ENCODE measurements around the gene SORCS2.

The SORCS2 gene

GRCh38 chr4:7391637-7392437 lies 199.5 kb downstream of the SORCS2 start:
- Histone ChIP-seq H3K9ac (ENCODE audit: low read length in 2 of 2) (no peak overlapping the region), H3K36me3 (ENCODE audit: control insufficient read depth in 2 of 2, insufficient read depth in 2 of 2, low read length in 2 of 2) (no peaks in the 10 kb centered on the region), H3K9me3 (ENCODE audit: control insufficient read depth in 2 of 2, low read length in 2 of 2) (no peaks in the 10 kb centered on the region), H3K4me3 (ENCODE audit: low read length in 2 of 2) (no peak overlapping the region), H3K27ac (ENCODE audit: low read length) (no peak overlapping the region), H3K27me3 (ENCODE audit: control insufficient read depth in 1 of 2, insufficient read depth in 2 of 2, low read length in 2 of 2) (peaks cover 0 to 3% of the 10 kb centered on the region in 2 donors), H3K4me1 (ENCODE audit: control insufficient read depth, insufficient read depth, low read length) (no peaks in the 10 kb centered on the region)

DNA sequence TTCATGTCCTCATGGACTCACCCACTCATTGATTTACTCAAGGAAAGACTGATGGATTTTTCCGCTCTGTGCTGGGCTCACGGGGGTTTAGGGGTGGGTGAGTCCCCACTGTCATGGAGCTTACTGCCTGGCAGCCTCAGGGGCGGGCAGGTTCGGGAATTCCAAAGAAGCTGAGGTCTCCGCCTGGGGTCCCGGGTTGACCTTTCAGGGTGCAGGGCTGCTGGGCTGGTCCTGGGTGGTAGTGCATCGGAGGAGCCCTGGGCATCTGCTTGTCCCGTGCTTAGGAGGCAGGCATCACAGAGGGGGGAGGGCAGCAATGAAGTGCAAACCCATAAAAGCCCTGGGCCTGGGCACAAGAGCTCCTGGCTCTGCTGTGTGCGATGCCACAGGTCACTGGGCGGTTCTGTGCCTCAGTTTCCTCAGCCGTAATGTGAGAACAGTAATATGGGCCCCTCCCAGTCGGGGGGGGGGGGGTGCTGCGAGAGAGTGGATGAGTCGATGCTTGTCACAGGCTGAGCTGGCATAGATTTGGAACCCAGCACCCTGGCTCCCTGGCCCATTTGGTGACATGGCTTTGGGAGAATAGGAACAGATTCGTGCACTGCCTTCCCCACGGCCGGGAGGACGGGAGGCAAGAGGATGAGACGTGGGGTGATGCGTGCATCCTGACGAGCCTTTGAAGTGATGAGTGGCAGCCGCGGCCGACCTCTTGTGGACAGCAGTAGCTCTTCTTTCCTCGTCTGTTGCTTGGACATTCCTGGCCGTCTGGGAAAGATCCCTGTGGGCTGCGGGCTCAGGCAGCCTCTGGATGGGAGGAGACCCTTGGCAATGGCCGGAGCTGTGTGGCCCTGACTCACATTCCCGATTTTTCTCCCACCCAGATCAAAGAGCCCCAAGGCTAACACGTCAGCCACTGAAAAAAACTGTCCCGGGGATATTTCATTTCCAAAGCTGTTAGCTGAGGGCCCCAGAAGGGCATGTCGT lies 200.4 kb downstream of the SORCS2 start:
- Histone ChIP-seq H3K9me3 (ENCODE audit: control insufficient read depth in 2 of 2, low read length in 2 of 2) (no peaks in the 10 kb centered on the region), H3K4me1 (ENCODE audit: control insufficient read depth, insufficient read depth, low read length) (peaks cover 8% of the 10 kb centered on the region), H3K36me3 (ENCODE audit: control insufficient read depth in 2 of 2, insufficient read depth in 2 of 2, low read length in 2 of 2) (no peaks in the 10 kb centered on the region), H3K27me3 (ENCODE audit: control insufficient read depth in 1 of 2, insufficient read depth in 2 of 2, low read length in 2 of 2) (peaks cover 0 to 3% of the 10 kb centered on the region in 2 donors), H3K4me3 (ENCODE audit: low read length in 2 of 2) (no peak overlapping the region), H3K9ac (ENCODE audit: low read length in 2 of 2) (no peak overlapping the region), H3K27ac (ENCODE audit: low read length) (no peak overlapping the region)

- H3K9me3 ChIP-seq (ENCODE audit: control insufficient read depth in 2 of 2, low read length in 2 of 2) = no peaks in the 10 kb centered on the region
- peaks cover 19% of the 10 kb centered on the region for H3K4me1 ChIP-seq (ENCODE audit: control insufficient read depth, insufficient read depth, low read length)
- H3K27me3 ChIP-seq (ENCODE audit: control insufficient read depth in 1 of 2, insufficient read depth in 2 of 2, low read length in 2 of 2) = peaks cover 0 to 3% of the 10 kb centered on the region in 2 donors
- H3K4me3 ChIP-seq (ENCODE audit: low read length in 2 of 2) = no peak overlapping the region
- no peaks in the 10 kb centered on the region for H3K36me3 ChIP-seq (ENCODE audit: control insufficient read depth in 2 of 2, insufficient read depth in 2 of 2, low read length in 2 of 2)
- no peak overlapping the region for H3K27ac ChIP-seq (ENCODE audit: low read length)
- no peak overlapping the region for H3K9ac ChIP-seq (ENCODE audit: low read length in 2 of 2)
Observed at GRCh38 chr4:7393601-7394575, 201.6 kb downstream of the SORCS2 start.

- Histone ChIP-seq H3K9me3 (ENCODE audit: control insufficient read depth in 2 of 2, low read length in 2 of 2) (no peaks in the 10 kb centered on the region), H3K4me1 (ENCODE audit: control insufficient read depth, insufficient read depth, low read length) (peaks cover 21% of the 10 kb centered on the region), H3K36me3 (ENCODE audit: control insufficient read depth in 2 of 2, insufficient read depth in 2 of 2, low read length in 2 of 2) (no peaks in the 10 kb centered on the region), H3K4me3 (ENCODE audit: low read length in 2 of 2) (no peak overlapping the region), H3K9ac (ENCODE audit: low read length in 2 of 2) (no peak overlapping the region), H3K27ac (ENCODE audit: low read length) (no peak overlapping the region), H3K27me3 (ENCODE audit: control insufficient read depth in 1 of 2, insufficient read depth in 2 of 2, low read length in 2 of 2) (peaks cover 0 to 3% of the 10 kb centered on the region in 2 donors)
Observed at GRCh38 chr4:7394681-7395451, 202.5 kb downstream of the SORCS2 start.

DNA sequence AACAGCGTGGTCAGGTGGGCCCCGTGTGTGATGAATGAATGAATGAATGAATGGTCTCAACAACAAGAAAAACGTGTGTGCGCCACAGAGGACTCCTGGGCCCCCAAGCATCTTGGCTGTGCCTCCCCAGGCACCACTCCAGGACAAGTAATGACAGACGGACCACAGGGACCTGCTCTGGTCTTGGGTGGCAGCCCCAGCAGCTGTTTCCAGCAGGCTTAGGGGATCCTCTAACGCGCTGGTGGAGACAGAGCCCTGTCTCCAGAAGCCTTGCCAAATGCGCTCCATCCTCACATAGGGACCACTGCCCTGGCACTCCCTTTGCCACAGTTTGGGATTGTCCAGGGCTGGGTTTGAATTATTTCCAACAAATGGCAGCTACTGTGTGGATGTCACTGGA lies 203.3 kb downstream of the SORCS2 start:
- no peaks in the 10 kb centered on the region for H3K9me3 ChIP-seq (ENCODE audit: control insufficient read depth in 2 of 2, low read length in 2 of 2)
- H3K27ac ChIP-seq (ENCODE audit: low read length) = no peak overlapping the region
- H3K4me3 ChIP-seq (ENCODE audit: low read length in 2 of 2) = no peak overlapping the region
- H3K4me1 ChIP-seq (ENCODE audit: control insufficient read depth, insufficient read depth, low read length) = peaks cover 21% of the 10 kb centered on the region
- no peak overlapping the region for H3K9ac ChIP-seq (ENCODE audit: low read length in 2 of 2)
- H3K36me3 ChIP-seq (ENCODE audit: control insufficient read depth in 2 of 2, insufficient read depth in 2 of 2, low read length in 2 of 2) = no peaks in the 10 kb centered on the region
- peaks cover 0 to 3% of the 10 kb centered on the region in 2 donors for H3K27me3 ChIP-seq (ENCODE audit: control insufficient read depth in 1 of 2, insufficient read depth in 2 of 2, low read length in 2 of 2)

DNA sequence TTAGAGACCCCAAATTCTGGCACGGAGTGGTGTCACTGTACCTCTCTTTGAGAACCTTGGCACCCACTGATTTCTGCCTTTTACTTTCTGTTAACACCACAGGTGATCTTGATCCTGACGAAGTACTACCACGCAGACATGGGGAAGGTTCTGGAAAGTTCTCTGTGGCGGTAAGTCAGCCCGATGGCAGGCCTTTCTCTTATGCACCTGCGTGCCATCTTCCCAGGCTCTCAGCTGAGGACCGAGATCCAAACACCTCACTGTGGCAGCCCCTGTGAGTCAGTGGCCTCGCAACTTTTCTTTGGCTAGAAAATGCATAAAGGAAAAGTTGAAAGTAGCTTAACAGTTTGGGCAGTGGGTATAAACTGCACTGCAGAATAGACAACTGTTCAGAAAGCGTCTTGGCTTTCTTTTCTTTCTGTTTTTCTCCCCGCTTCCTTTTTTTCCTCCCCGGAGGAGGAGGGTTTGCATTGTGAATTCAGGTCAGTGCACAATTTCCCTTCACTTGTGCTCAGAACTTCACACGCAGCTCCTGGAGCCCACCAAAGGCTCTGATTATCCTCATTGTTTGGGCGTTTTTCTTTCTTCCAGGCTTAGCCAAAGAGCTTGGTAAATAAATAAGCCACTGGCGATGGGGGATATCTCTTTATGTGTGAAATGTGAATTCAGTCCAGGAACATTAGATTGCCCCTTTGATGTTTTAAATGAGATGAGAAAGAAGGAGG lies 204.0 kb downstream of the SORCS2 start:
- peaks cover 22% of the 10 kb centered on the region for H3K4me1 ChIP-seq (ENCODE audit: control insufficient read depth, insufficient read depth, low read length)
- H3K4me3 ChIP-seq (ENCODE audit: low read length in 2 of 2) = no peak overlapping the region
- no peaks in the 10 kb centered on the region for H3K36me3 ChIP-seq (ENCODE audit: control insufficient read depth in 2 of 2, insufficient read depth in 2 of 2, low read length in 2 of 2)
- H3K27me3 ChIP-seq (ENCODE audit: control insufficient read depth in 1 of 2, insufficient read depth in 2 of 2, low read length in 2 of 2) = peaks cover 0 to 3% of the 10 kb centered on the region in 2 donors
- no peak overlapping the region for H3K27ac ChIP-seq (ENCODE audit: low read length)
- H3K9me3 ChIP-seq (ENCODE audit: control insufficient read depth in 2 of 2, low read length in 2 of 2) = no peaks in the 10 kb centered on the region
- no peak overlapping the region for H3K9ac ChIP-seq (ENCODE audit: low read length in 2 of 2)

DNA sequence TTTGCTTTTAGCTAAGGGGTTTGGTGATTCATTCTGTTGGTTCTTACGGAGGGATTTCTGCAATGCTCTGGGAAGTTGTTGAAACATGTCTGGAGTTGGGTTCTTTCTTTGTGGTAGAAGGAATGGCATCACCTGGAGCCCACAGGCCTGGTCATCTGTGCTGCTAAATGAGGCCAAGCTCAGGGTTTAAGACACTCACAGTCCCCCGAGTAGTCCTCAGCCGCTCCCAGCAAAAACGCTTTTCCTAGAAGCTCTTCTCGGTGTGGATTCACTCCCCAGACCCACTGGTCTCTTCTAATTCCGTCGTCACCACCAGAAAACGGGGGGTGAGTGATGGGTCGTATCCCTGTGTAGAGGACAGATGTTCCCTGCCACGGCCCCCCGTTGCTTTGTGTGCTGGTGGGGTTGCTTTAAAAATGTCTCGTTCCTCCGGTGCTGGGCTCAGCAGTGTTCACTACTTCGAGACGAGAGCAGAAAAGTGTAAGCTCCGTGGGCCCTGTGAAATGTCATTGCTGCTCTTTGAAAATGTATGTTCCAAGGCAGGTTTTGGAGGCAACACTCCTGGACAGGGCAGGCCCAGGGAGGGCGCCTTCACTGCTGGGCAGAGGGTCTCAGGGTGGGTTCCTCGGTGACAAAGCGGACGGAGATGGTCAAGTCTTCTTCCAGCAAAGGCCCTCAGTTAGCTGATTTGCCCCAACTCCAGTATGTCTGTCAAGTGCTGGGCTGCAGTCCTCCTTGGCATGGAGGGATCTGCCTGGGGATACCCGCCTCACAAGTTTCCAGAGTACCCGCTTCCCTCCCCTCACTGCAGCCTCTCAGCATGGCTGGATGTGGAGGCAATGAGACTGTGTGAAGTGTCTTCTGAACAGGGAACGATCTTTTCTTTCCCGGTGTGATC lies 205.1 kb downstream of the SORCS2 start:
- Histone ChIP-seq H3K9me3 (ENCODE audit: control insufficient read depth in 2 of 2, low read length in 2 of 2) (no peaks in the 10 kb centered on the region), H3K27ac (ENCODE audit: low read length) (no peak overlapping the region), H3K9ac (ENCODE audit: low read length in 2 of 2) (no peak overlapping the region), H3K36me3 (ENCODE audit: control insufficient read depth in 2 of 2, insufficient read depth in 2 of 2, low read length in 2 of 2) (no peaks in the 10 kb centered on the region), H3K4me3 (ENCODE audit: low read length in 2 of 2) (peak overlapping the region; percentile 9 to 35), H3K27me3 (ENCODE audit: control insufficient read depth in 1 of 2, insufficient read depth in 2 of 2, low read length in 2 of 2) (peaks cover 0 to 2% of the 10 kb centered on the region in 2 donors), H3K4me1 (ENCODE audit: control insufficient read depth, insufficient read depth, low read length) (peaks cover 26% of the 10 kb centered on the region)

DNA sequence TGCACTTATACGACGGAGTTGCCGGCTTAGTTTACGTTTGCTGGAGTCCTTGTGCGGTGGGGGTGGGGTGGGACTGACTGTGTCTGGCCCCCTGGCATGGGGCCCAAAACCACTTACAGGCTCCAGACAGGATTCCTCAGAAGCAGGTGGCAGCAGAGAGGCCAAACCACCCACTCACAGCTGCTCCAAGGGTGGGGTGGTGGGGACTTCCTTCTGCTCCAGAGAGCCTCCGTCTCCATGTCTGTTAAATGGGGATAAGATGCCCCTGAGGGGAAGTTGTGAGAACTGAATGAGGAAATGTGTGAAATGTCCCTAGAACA lies 205.7 kb downstream of the SORCS2 start:
- Histone ChIP-seq H3K36me3 (ENCODE audit: control insufficient read depth in 2 of 2, insufficient read depth in 2 of 2, low read length in 2 of 2) (no peaks in the 10 kb centered on the region), H3K27ac (ENCODE audit: low read length) (no peak overlapping the region), H3K9ac (ENCODE audit: low read length in 2 of 2) (no peak overlapping the region), H3K4me1 (ENCODE audit: control insufficient read depth, insufficient read depth, low read length) (peaks cover 32% of the 10 kb centered on the region), H3K4me3 (ENCODE audit: low read length in 2 of 2) (peak overlapping the region; percentile 9 to 35), H3K27me3 (ENCODE audit: control insufficient read depth in 1 of 2, insufficient read depth in 2 of 2, low read length in 2 of 2) (peaks cover 0 to 2% of the 10 kb centered on the region in 2 donors), H3K9me3 (ENCODE audit: control insufficient read depth in 2 of 2, low read length in 2 of 2) (no peaks in the 10 kb centered on the region)

Measured in stomach smooth muscle (tissue), 2 donors.